ENCODE measurements around the gene EXOC6B. TPM values are rescaled to one million over a fixed set of nuclear protein-coding genes. Genes with fewer than 3 reads are reported as not detected.

EXOC6B gene
- total and polyA plus RNA-seq, 12 donors: 16.3 to 243 (median 144) TPM

DNA sequence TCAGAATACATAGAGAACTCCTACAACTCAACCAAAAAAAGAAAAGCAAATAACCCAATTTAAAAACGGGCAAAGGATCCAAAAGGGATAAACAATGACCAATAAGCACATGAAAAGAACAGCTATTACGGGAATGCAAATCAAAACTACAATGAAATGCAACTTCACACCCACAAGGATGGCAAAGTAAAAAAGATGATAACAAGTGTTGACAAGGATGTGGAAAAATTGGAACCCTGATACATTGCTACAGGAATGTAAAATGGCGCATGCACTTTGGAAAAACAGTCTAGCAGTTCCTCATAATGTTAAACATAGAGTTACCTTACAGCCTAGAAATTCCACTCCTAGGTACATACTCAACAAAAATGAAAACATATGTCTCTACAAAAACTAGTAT is 4.7 kb downstream of the EXOC6B start:
- no peaks in the 10 kb centered on the region for H3K9me3 ChIP-seq
- no peak overlapping the region for H3K4me3 ChIP-seq
- H3K27me3 ChIP-seq: no peaks in the 10 kb centered on the region
- DNase-seq (no peak), ATAC-seq (no peak)
- peak overlapping the region in 5 of 10 donors; percentile 5 to 91 (median 35) for H3K27ac ChIP-seq
- WGBS, 2 donors: 53 to 76% methylated on average over 3 of the region's 3 CpGs
- no peaks in the 10 kb centered on the region for H3K36me3 ChIP-seq
- H3K4me1 ChIP-seq: peaks cover 6 to 73% (median 25%) of the 10 kb centered on the region in 9 donors
- TF ChIP-seq, protein P1, sequence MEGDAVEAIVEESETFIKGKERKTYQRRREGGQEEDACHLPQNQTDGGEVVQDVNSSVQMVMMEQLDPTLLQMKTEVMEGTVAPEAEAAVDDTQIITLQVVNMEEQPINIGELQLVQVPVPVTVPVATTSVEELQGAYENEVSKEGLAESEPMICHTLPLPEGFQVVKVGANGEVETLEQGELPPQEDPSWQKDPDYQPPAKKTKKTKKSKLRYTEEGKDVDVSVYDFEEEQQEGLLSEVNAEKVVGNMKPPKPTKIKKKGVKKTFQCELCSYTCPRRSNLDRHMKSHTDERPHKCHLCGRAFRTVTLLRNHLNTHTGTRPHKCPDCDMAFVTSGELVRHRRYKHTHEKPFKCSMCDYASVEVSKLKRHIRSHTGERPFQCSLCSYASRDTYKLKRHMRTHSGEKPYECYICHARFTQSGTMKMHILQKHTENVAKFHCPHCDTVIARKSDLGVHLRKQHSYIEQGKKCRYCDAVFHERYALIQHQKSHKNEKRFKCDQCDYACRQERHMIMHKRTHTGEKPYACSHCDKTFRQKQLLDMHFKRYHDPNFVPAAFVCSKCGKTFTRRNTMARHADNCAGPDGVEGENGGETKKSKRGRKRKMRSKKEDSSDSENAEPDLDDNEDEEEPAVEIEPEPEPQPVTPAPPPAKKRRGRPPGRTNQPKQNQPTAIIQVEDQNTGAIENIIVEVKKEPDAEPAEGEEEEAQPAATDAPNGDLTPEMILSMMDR (IDR thresholded peaks at IDR 0.05): no peak
- intact Hi-C loops (cut with DNase I): loop anchor here in 4 of 10 donors (5.0 kb wide), 3 partner anchors 34 to 49 kb away; no protein-coding TSS in a partner anchor

DNA sequence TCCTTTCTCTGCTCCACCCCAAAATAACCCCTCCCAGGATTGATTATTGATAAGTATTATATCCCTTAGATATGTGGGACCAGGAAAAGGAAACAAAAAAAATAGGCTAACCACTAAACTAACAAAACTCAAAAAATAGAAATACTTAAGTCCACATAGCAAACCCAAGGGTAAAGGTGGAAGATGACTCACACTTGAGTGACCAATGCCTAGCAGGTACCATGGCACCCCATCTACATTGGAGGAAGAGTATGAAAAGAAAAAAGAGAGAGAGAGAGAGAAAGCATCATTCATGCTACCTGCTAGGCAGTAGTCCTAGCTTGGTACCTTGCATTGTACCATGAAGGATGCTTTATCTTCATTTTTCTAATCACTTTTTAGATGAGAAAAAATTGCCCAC is 6.3 kb downstream of the EXOC6B start:
- Histone ChIP-seq H3K9me3 (no peaks in the 10 kb centered on the region), H3K4me1 (peaks cover 4 to 77% (median 23%) of the 10 kb centered on the region in 9 donors), H3K4me3 (no peak overlapping the region), H3K27ac (no peak overlapping the region), H3K27me3 (no peaks in the 10 kb centered on the region), H3K36me3 (no peaks in the 10 kb centered on the region)
- intact Hi-C loops (cut with DNase I): no loop called here
- DNase-seq (no peak), ATAC-seq (no peak)
- TF ChIP-seq, protein P1 (IDR thresholded peaks at IDR 0.05): no peak

DNA sequence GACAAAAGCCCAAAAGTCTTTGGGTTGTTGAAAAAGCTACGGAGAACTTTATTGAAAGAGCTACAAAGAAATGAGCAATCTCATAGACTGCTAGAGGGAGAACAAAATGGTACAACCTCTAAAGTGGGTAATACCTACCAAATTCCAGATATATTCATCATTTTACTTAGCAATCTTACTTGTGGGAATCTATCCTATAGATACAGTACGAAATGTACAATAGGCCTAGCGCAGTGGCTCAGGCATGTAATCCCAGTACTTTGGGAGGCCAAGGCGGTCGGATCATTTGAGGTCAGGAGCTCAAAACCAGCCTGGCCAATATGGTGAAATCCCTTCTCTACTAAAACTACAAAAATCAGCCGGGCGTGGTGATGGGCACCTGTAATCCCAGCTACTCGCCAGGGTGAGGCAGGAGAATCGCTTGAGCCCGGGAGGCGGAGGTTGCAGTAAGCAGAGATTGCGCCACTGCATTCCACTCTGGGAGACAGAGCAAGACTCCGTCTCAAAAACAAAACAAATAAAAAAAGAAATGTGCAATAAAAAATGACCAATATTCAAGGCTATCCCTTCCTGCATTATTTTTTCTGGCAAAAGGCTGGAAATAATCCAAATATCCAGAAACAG is 10.1 kb downstream of the EXOC6B start:
- WGBS, 2 donors: 92 to 94% methylated on average over 13 of the region's 13 CpGs
- H3K27ac ChIP-seq: peak overlapping the region in 1 of 10 donors; percentile 6
- no peak overlapping the region for H3K4me3 ChIP-seq
- ATAC-seq (no peak), DNase-seq (no peak)
- TF ChIP-seq, protein P1 (IDR thresholded peaks at IDR 0.05): no peak
- peaks cover 0 to 2% (median 0%) of the 10 kb centered on the region in 9 donors for H3K36me3 ChIP-seq
- peaks cover 3 to 64% (median 23%) of the 10 kb centered on the region in 9 donors for H3K4me1 ChIP-seq
- H3K27me3 ChIP-seq: no peaks in the 10 kb centered on the region
- intact Hi-C loops (cut with DNase I): no loop called here
- no peaks in the 10 kb centered on the region for H3K9me3 ChIP-seq

DNA sequence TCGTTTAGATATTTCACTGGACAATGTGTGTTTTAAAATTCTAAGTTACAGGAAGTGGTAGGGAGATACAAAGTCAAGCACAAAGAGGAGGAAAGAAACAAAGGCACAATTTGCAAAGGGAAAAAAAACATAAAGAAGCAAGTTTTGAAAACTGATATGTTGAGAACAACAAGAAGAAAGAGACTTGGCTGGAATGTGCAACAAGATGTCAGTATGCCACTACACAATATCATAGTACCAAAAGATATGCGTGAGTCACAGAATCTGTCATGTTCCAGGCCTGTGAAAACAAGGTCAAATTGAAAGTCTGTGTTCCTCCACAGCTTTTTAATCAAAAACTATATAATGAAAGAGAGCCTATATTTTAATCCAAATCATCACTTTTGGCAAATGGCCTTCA is 12.0 kb downstream of the EXOC6B start:
- peak overlapping the region in 8 of 10 donors; percentile 24 to 70 (median 60) for H3K27ac ChIP-seq

More for the DNA sequence above, 12.0 kb downstream of the EXOC6B start:
- DNase-seq (no peak), ATAC-seq (peak in 6 of 8 donors; percentile 29 to 87 (median 82))
- Histone ChIP-seq H3K9me3 (peaks cover 0 to 14% (median 5%) of the 10 kb centered on the region in 11 donors), H3K4me1 (peaks cover 3 to 49% (median 20%) of the 10 kb centered on the region in 9 donors), H3K27me3 (no peaks in the 10 kb centered on the region), H3K4me3 (no peak overlapping the region), H3K36me3 (peaks cover 0 to 13% (median 0%) of the 10 kb centered on the region in 9 donors)
- 25 to 36% methylated on average over 2 of the region's 2 CpGs for WGBS, 2 donors
- TF ChIP-seq, protein P1 (IDR thresholded peaks at IDR 0.05): no peak
- intact Hi-C loops (cut with DNase I): no loop called here

Data from heart right ventricle (tissue), 16 donors.